ENCODE data around the gene B4GALNT4.

Gene B4GALNT4

DNA sequence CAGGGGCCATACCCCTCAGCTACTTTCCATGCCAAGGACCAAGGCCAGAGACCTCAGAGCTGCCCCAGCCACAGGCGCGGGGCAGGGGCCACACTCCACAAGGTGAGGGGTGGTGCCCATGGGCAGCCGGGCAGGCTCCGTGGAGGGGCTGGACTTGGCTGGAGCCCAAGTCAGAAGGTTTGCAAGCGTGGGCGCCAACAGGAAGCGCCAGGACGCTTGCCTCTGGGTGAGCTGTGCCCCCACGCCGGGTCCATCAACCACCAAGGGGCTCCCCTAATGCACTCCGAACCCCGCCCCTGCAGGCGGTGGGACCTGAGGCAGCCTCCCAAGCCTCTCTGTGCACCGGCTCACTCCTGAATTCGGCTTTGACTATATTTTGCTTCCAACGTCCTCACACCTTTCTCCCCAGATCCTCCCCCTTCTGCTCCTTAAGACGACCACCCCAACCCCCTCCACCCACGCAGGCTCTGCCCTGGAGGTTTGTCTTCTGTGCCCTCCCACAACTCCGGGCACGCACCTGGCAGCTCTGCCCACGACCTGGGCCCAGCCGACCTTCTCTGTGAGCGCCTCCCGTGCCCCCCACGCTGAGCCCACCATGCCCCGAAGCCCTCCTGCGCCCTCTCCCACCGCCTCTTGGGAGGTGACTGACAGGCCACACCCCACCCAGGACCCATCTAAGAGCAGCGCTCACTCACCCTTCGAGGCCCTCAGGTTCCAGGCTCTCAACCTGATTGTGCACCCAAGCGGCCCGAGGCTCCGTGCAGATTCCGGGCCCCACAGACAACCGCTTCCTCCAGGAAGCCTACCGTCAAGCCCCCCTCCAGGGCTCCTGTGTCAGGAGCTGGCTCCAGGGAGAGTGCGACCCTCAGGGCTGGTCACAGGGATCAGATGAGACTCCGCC, 22.1 kb downstream of the B4GALNT4 start:
- Histone ChIP-seq H3K4me1 (ENCODE audit: control insufficient read depth in 1 of 2, insufficient read depth in 1 of 2, low read depth in 1 of 2, low read length in 1 of 2) (no peaks in the 10 kb centered on the region), H3K27me3 (peaks cover 26% of the 10 kb centered on the region), H3K27ac (no peak overlapping the region), H3K4me3 (ENCODE audit: low read depth in 1 of 2, low read length in 1 of 2) (no peak overlapping the region), H3K9me3 (no peaks in the 10 kb centered on the region), H3K36me3 (no peaks in the 10 kb centered on the region)
- TF ChIP-seq CTCF (IDR thresholded peaks at IDR 0.05): no peak

GRCh38 chr11:392102-392777, 22.9 kb downstream of the B4GALNT4 start:
- Histone ChIP-seq H3K27ac (no peak overlapping the region), H3K27me3 (peaks cover 35% of the 10 kb centered on the region)

DNA sequence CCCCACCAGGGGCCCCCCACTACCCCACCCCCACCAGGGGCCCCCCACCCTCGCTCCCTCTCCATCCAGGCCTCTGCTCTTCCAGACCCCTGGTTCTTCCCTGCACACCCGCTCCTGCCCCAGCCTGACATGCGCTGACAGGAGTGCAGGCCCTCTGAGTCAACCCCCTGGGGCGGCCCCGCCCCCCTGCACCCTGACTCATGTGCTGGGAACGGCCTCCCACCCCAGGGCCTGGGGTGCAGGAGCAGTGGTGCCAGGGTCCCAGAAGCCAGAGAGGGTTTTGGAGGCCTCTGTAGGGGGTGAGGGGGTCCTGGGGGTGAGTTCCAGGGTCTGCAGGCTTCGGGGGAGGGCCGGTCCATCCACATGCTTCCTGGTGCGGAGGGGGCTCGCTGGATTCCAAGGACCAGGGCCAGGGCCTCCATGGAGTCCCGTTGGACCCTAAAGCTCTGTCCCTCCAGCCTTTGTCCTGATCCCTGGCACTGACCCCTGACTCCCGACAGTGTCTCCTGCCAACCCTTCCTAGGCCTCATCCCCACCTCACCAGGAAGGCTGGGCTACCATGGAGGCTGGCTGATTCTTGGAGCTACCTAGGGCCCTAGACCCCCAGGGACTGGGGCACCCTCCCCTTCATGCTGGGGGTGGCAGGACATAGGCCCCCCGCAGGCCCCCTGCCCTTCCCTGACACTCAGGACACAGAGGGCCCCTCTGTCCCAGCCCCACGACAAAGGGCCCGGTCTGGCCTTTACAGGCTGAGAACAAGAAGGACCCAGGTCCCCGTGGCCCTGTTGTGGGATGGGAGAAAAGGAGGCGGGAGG, 24.1 kb downstream of the B4GALNT4 start:
- TF ChIP-seq CTCF (IDR thresholded peaks at IDR 0.05): no peak
- H3K27me3 ChIP-seq: peaks cover 29% of the 10 kb centered on the region
- no peaks in the 10 kb centered on the region for H3K36me3 ChIP-seq
- peaks cover 0 to 8% of the 10 kb centered on the region in 2 experiments for H3K4me1 ChIP-seq (ENCODE audit: control insufficient read depth in 1 of 2, insufficient read depth in 1 of 2, low read depth in 1 of 2, low read length in 1 of 2)
- H3K4me3 ChIP-seq (ENCODE audit: low read depth in 1 of 2, low read length in 1 of 2): no peak overlapping the region
- H3K27ac ChIP-seq: no peak overlapping the region
- H3K9me3 ChIP-seq: no peaks in the 10 kb centered on the region

More at GRCh38 chr11:392102-392777, 22.9 kb downstream of the B4GALNT4 start:
- TF ChIP-seq CTCF (IDR thresholded peaks at IDR 0.05): no peak
- no peak overlapping the region for H3K4me3 ChIP-seq (ENCODE audit: low read depth in 1 of 2, low read length in 1 of 2)
- H3K4me1 ChIP-seq (ENCODE audit: control insufficient read depth in 1 of 2, insufficient read depth in 1 of 2, low read depth in 1 of 2, low read length in 1 of 2): peaks cover 0 to 7% of the 10 kb centered on the region in 2 experiments
- H3K36me3 ChIP-seq: no peaks in the 10 kb centered on the region
- no peaks in the 10 kb centered on the region for H3K9me3 ChIP-seq

- no peaks in the 10 kb centered on the region for H3K36me3 ChIP-seq
- no peak within 1 kb of the TSS for H3K4me3 ChIP-seq (ENCODE audit: low read depth in 1 of 2, low read length in 1 of 2)
- H3K27ac ChIP-seq: no peak within 1 kb of the TSS
- H3K27me3 ChIP-seq: peaks cover 27% of the 10 kb centered on the region
- H3K9me3 ChIP-seq: no peaks in the 10 kb centered on the region
- H3K4me1 ChIP-seq (ENCODE audit: control insufficient read depth in 1 of 2, insufficient read depth in 1 of 2, low read depth in 1 of 2, low read length in 1 of 2): peaks cover 0 to 8% of the 10 kb centered on the region in 2 experiments
- TF ChIP-seq CTCF (IDR thresholded peaks at IDR 0.05): no peak
Observed at GRCh38 chr11:394034-394857, 24.9 kb downstream of the B4GALNT4 start, which contains the start of gene PKP3. PKP3 (plus strand) TSS chr11:394209; CDS start chr11:394293, 84 bp downstream.
